Stimulated activated CD8-positive, alpha-beta memory T cell treated with anti-CD3 and anti-CD28 coated beads, Interleukin-12 subunit alpha, Interleukin-12 subunit beta, amount 100 ng/mL, for 24 hours (primary cell): ENCODE results near the gene ZBED1.
"Not testable (repeated sequence)": the region's sequence is repeated elsewhere in the genome, so short reads cannot be mapped to it uniquely, and the experiment has no call there.

Experiments used
- DNase-seq: peaks from one replicate; pipeline ENCODE4 v3.0.0-alpha.2; 2020; ENCODE audit errors: extremely low read depth

ZBED1 gene

GRCh38 chrX:2500803-2501558, at the start of gene ZBED1, which contains the start of gene DHRSX:
Gene ZBED1 (minus strand): TSS chrX:2500976. CDS start chrX:2490719, 10,257 bp downstream.
Gene DHRSX (minus strand): TSS chrX:2500976. CDS start chrX:2500925, 51 bp downstream.
- DNase-seq: peak; percentile 31

- DNase-seq: no peak
Measured at GRCh38 chrX:2549876-2550275, 49.1 kb upstream of the ZBED1 start.

- no peak for DNase-seq
Measured at GRCh38 chrX:2548711-2549423, 48.1 kb upstream of the ZBED1 start.

GRCh38 chrX:2547736-2548135, 47.0 kb upstream of the ZBED1 start:
- no peak for DNase-seq

- no peak for DNase-seq
Measured at GRCh38 chrX:2546496-2546895, 45.7 kb upstream of the ZBED1 start.

GRCh38 chrX:2545144-2545543, 44.4 kb upstream of the ZBED1 start:
- DNase-seq: no peak

GRCh38 chrX:2542826-2543521, 42.2 kb upstream of the ZBED1 start:
- DNase-seq: no peak

GRCh38 chrX:2541603-2542002, 40.8 kb upstream of the ZBED1 start:
- DNase-seq: no peak

GRCh38 chrX:2540426-2540947, 39.7 kb upstream of the ZBED1 start:
- no peak for DNase-seq

GRCh38 chrX:2539586-2539985, 38.8 kb upstream of the ZBED1 start:
- no peak for DNase-seq

- DNase-seq: no peak
Measured at GRCh38 chrX:2538031-2538757, 37.4 kb upstream of the ZBED1 start.

- no peak for DNase-seq
Measured at GRCh38 chrX:2536974-2537373, 36.2 kb upstream of the ZBED1 start.

GRCh38 chrX:2536141-2536540, 35.4 kb upstream of the ZBED1 start:
- no peak for DNase-seq

GRCh38 chrX:2534261-2535021, 33.7 kb upstream of the ZBED1 start:
- not testable (repeated sequence) for DNase-seq

GRCh38 chrX:2533424-2533823, 32.6 kb upstream of the ZBED1 start:
- no peak for DNase-seq

- no peak for DNase-seq
Measured at GRCh38 chrX:2526390-2526789, 25.6 kb upstream of the ZBED1 start.

- DNase-seq: no peak
Measured at GRCh38 chrX:2523911-2524310, 23.1 kb upstream of the ZBED1 start.

GRCh38 chrX:2521927-2522386, 21.2 kb upstream of the ZBED1 start:
- DNase-seq: no peak

GRCh38 chrX:2521092-2521926, 20.5 kb upstream of the ZBED1 start:
- DNase-seq: no peak

GRCh38 chrX:2520539-2520938, 19.8 kb upstream of the ZBED1 start:
- no peak for DNase-seq
